ENCODE data around the gene DNAH17. TPM values are rescaled to one million over a fixed set of nuclear protein-coding genes. Genes with fewer than 3 reads are reported as not detected.

Gene DNAH17
- total RNA-seq, 1 experiment from 2014 or later: 0.16 TPM

DNA sequence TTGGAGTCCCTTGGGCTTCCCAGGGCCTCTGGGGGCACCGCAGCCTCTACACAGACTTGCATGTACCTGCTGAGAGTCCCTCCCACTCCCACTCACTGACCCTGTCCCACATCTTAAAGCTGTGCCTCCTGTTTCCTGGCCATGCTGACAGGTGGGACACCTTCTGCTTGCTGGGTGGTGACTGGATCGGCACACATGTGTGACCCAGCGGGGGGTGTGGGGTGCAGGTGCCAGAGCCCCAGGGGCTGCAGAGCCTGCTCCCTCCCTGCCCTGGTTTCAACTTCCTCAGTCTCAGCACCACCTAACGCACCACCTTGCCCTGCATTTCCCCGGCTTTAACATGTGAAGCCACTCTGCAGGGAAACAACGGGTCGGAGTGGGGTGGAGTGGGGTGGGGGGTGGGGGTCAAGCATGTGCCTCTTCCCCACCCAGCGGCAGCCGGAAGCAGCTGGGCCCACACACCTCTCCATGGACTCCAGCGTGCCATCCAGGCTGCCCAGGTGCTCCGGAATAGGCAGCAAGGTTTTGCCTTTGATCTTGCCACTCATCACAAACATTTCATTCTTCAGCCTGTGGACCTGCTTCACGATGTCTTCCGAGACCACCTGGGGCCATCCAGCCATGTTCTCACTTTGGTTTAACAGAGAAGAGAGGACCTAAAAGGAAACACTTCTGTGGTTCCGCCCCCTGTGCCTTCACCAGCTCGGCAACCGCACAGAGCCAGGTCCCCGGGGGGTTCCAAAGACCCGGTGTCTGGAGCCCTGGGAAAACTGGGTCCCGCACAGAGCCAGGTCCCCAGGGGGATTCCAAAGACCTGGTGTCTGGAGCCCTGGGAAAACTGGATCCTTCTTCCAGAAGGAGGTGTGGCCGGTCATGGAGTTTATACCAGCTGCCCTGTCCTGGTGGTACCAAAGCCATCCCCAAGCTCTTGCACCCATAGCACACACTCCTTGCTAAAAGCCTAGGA lies 4.7 kb downstream of the DNAH17 start:
- no peak for DNase-seq (ENCODE audit: low spot score)

DNA sequence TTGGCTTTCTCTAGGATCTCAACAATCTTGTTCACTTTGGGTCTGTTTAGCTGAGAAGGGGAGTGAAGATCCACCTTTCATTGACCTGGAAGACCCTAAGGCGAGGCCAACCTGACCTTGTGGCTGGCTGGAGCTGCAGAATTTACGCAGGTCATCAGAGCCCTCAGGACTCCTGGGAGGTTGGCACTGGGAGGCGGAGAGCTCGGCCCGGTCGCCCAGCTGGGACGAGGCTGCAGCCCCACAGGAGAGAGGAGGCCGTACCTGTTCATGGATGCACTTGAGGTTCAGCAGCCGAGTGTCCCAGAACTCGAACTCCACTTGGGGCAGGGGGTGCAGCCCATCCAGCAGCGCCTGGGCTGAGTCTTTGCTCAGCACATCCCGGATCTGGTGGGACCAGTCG lies 5.9 kb downstream of the DNAH17 start:
- no peak for DNase-seq (ENCODE audit: low spot score)

DNA sequence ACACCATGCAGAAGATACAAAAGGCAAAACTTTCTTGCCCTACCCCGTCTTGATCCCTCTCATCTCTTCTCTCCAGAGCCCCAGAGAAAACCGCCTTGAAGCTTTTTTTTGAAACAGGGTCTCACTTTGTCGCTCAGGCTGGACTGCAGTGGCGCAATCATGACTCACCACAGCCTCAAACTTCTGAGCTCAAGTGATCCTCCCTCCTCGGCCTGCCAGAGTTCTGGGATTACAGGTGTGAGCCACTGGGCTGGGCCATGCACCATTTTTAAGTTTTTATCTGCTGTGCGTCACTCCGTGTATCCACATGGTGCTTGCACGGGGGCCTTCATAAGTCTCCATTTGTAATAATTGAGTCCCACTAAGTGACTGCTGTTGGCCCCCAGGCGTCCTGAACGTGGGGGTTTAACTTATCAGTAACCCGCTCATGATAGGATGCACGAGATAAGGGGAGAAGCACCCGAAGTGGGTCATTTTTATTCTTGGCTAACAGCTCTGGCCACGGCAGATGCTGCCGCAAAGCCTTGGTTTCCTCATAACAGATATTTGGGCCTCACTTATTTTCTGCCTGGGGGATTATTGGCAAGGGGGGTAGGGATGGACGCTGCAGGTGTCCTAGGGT lies 8.6 kb downstream of the DNAH17 start:
- peak; percentile 51 for DNase-seq (ENCODE audit: low spot score)

DNA sequence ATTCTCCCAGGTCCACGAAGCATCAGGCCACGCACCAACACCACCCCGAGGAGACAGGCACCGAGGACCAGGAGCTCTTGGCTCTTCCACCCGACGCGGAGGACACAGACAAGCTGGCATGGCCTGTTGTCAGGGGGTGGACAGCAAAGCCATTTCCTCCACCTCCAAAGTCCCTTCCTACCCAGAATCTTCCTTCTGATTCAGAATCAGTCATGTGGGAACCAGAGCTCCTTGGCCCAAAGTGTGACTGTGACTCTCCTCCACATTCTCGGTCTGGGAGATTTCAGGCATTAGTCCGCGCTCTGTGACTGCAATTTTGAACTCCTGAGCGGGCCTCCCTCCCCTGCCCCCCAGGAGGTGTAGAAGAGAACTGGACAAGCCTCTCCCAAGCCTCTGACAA lies 9.2 kb downstream of the DNAH17 start:
- no peak for DNase-seq (ENCODE audit: low spot score)

DNA sequence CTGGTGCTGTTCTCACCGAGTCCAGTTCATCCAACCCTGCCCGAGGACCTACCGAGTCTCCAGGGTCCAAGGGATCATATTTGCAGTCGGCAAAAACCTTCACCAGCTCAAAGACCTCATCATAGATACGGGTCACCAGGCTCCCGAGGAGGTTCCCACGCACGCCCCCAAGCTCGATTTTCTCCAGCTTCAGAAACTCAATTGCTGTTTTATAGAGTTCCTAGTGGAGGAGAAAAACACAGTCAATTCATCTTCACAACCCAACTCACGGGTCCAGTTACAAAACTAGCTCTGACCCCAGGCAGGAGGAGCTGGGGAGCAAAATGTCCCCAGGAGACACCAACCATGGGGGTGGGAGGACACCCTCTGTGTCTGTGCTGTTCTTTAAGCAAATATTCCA lies 10.2 kb downstream of the DNAH17 start:
- DNase-seq (ENCODE audit: low spot score): no peak

DNA sequence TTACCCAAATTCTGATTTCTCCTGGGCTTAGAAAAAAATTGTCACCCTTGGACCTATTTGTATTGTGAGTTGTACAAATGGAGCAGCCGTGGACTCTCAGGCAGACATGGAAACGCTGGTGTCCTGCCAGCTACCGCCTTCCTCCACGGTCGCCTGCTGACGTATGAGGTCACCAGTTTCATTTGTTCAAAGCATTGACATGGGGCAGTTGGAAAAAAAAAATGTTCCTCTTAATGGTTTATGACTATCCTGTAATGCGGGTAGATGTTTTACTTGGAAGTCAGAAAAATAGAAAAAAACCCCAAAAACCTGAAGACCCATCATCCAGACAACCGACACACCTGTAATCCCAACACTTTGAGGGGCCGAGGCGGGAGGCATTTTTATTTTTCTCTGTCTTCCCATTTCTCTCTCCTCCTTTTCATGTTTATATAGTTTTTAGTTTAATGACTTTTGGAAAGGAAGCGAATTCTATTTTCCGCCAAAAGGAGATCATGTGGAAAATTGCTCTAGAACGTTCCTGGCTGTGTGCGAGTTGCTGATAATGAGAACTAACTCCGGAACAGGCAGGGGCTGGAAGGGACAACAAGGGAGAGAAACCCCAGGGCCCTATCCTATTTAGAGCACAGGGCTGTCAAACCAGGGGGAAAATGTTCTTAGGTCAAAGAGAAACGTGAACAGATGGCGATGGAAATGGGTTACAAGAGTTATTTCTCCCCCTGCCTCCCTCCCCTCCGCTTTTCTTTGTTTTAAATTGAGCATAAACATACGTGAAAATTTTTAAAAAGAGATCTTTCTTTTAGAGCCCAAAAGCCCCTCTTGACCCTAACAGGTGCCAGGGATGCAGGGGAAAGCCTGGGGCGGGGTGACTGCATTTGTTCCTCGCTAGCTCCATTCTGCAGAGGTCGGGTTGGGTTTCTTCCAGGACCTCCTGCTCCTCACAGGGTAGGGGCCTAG lies 13.7 kb downstream of the DNAH17 start:
- no peak for DNase-seq (ENCODE audit: low spot score)

DNA sequence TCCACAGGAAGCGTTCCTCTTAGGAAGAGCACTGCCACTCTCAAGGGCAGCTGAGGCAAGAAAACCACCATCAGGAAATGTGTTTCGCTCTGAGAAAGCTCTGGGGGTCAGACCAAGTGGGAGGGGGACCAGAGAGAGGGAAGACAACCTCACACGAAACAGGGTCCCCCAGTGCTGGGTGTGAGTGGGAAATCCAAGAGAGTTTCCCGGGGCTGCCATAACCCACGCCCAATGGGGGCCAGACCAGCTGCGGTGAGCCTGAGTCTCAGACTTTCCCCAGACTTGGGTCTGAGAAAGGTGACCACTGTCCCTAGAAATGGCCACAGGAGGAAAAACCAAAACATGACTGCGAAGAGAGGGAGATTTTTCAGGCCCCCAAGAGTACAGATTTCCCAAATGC lies 14.5 kb downstream of the DNAH17 start:
- no peak for DNase-seq (ENCODE audit: low spot score)

DNA sequence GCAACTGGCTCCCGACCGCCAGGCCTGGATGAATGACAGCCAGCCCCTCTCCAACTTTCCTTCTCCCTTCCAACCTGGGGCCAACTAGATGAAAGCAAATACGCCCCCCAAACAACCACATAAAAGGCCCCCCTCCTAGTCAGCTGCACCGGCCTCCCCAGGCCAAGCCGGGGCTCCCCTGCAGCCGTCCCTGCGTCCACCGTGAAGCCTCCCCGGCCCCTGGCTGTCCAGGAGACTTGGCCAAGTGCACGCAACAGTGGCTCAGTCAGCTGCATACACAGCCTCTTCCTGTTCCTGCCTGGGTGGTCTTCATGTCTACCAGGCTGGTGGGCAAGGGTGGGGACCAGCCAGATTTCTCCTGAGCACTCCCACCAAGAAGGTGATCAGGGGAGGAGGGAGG lies 16.0 kb downstream of the DNAH17 start:
- DNase-seq (ENCODE audit: low spot score): no peak

DNA sequence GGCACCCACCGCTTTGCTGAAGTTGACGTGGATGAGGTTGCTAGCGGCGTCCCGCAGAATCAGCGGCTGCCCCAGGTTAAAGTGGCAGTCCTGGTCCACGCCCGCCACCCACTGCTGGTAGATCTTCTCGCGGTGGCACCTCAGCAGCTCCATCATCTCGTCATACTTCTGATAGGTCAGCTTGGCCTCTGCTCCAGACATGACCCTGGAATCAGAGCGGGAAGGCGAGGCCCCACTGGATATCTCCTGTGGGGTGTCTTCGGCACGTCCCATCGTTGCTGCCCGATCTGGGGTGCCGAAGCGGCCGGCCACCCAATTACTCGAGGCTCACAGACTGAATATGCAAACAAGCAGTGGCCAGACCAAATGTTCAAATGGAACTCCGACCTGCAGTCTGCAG lies 16.5 kb downstream of the DNAH17 start:
- no peak for DNase-seq (ENCODE audit: low spot score)

DNA sequence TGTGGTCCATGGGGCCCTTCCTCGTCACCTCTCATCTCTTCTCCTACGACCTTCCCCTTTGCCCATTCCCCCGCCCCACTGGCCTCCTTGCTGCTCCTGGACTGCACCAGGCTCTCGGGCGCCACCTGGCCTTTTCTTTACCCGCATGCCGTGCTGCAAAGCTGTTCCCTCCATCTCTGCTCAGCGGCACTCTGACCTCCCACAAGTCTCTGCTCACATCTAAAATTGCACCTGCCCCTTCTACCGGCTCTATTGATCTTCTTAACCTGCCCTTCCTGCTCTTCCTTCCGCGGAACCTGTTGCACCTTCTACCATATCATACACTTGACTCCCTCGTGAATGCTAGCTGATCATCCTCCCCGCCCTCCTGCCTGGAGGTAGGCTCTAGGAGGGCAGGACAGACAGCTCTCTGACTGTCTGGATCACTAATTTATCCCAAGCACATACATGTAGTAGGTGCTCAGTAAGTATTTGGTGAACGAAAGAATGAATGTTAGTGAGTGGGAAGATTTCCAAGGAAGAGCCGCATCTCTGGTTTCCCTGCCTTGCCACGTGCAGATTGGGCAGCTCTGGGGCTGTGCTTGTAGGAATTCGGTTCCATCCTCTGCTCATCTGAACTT lies 17.3 kb downstream of the DNAH17 start:
- no peak for DNase-seq (ENCODE audit: low spot score)

DNA sequence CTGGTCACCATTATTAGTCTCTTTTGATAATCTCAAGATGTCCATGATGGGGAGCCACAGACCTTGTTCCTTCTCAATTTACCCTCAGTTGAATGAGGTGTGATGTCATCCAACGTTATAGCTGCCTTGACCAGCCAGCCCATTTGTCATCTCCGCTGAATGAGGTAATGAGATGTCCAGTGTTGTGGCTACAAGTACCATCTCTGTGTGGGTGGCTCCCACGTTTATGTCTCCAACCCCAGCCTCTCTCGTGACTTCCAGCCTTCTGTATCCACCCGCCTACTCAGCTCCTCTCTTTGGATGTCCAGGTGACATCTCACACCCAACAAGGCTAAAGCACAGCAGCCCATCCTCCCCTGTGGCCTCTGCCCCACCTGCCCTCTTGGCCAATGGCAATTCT lies 18.2 kb downstream of the DNAH17 start:
- DNase-seq (ENCODE audit: low spot score): no peak

DNA sequence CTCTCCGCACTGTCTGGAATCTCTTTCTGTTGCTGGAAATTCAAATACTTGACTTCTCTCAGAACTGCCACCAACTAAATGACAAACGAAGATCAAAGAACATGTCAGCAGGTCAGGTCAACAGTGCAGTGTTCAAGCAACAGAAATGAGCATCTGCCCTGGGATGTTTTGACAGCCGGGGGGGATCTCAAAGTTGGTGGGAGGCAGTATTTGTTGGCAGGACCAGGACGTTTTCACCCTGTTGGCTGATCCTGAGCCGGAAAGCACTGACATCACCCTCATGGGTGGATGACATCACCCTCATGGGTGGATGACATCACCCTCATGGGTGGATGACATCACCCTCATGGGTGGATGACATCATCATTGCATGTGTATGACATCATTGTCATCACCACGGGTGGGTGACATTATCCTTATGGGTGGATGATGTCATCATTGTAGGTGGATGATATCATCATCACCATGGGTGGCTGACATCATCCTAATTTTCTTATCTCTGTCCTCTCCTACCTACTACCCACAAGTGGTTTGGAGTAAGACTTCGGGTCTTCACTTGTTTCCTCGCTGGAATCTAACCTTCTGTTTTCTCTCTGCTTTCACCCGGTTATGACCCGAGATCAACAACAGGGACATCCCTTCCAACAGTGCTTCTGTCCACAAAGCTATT lies 18.9 kb downstream of the DNAH17 start:
- peak; percentile 14 for DNase-seq (ENCODE audit: low spot score)

DNA sequence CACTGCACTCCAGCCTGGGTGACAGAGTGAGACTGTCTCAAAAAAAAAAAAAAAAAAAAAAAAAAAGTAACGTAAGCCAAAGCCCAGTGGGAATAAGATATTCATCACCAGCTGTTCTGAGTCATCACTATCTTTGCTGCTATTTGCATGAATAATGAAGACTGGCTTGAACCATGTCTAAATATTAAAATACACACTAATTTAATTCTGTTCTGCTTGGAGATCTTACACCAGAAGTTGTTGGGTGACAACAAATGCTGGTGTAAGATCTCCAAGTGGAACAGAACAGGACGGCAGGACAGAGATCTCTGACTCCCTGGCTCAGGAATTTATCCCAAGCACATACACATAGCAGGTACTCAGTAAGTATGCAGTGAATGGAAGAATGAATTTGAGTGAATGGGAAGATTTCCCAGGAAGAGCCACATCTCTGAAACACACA lies 19.6 kb downstream of the DNAH17 start:
- DNase-seq (ENCODE audit: low spot score): peak; percentile 75

DNA sequence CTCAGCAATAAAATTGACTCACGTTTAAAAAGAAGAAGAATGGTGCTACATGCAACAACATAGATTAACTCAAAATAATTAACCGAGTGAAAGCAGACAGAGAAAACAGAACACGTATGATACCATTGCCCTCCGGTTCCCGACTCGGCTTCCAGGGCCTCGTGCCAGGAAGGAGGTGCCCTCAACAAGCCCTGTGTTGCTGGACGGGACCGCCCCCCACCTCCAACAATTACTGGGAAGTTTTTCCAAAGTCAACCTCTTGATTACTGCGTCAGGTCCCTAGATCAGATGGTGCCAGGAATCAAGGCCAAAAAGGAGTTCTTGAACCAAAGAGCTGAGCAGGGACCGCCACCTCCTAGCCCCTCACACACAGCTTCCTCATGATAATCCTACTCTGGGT lies 20.4 kb downstream of the DNAH17 start:
- no peak for DNase-seq (ENCODE audit: low spot score)

DNA sequence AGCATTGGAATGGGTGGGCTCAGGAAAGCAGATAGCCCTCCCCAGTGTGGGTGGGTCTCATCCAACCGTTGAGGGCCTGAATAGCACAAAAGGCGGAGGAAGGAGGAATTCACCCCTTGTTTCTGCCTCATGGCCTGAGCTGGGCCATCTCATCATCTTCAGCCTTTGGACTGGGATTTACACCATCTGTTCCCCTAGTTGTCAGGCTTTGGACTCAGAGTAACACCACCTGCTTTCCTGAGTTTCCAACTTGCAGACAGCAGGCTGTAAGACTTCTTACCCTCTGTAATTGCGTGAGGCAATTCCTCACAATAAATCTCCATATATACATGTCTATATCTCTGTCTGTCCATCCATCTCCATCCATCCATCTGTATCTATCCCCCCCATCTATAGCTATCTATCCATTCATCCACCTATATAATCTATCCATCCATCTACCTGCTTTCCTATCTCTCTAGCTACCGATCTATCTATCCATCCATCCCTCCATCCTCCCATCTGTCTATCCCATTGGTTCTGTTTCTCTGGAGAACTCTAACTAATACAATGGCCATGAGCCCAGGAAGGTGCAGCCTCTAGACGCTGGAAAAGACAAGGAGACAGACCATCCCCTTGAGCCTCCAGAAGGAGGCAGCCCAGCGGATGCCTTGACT lies 21.3 kb downstream of the DNAH17 start:
- DNase-seq (ENCODE audit: low spot score): no peak

DNA sequence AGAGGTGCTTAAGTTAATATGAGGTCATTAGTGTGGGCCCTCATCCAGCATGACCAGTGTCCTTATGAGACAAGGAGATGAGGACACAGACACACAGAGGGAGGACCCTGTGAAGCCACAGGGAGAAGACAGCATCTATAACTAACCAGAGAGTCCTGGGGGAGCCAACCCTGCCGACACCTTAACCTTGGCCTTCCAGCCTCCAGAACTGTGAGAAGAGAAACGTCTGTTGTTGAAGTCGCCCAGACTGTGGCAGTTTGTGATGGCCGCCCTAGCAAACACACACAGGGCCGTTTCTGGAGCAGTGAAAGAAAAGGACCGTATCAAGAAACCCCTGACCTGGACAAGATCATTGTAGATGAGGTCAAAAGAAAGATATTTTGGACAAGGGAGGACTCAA lies 26.7 kb downstream of the DNAH17 start:
- no peak for DNase-seq (ENCODE audit: low spot score)

DNA sequence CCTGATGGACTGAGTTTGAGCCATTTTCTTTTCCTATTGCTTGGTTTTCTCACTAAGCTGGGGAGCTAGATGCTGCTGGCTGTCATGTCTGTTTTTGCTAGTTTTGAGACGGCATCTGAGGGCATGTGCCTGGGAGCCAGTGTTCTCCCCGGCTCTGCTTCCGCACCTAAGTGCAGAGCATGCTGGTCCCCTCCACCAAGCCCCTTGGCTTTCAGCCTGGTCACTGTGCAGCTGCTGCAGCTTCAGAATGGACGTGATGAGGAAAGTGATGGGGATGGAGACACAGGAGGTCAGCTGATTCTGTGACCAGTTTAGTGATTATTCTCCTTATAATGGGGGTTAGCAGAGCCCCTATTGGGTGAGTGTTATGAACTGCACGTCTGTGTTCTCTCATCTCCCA lies 28.5 kb downstream of the DNAH17 start:
- DNase-seq (ENCODE audit: low spot score): no peak

DNA sequence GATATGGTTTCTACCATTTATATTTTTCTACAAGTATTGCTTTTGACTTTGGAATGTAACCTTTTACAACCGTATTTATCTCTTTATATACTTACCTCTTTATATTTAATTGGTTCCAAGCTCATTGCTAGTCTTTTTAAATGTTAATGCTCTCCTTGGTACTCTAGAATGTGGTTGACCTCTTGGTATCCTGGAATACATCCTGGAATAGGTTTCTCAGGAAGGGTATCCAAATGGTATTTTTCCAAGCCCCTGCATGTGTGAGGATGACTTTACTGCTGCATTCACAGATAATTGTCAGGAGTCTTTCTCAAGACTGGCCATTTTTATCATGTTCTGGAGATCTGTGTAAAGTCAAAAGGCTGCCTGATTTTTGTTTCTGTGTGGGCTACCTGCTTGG lies 30.2 kb downstream of the DNAH17 start:
- no peak for DNase-seq (ENCODE audit: low spot score)

DNA sequence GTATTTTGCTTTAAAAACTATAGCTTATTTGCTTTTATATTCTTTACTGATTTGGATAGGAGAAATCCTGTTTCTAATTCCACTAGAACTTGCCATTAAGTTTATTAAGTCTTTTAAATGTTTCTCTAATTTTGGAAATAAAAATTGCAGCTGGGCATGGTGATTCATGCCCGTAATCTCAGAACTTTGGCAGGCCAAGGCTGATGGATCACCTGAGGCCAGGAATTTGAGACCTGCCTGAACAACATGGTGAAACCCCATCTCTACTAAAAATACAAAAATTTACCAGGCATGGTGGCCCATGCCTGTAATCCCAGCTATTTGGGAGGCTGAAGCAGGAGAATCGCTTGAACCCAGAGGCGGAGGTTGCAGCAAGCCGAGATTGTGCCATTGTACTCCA lies 30.7 kb downstream of the DNAH17 start:
- DNase-seq (ENCODE audit: low spot score): no peak

Data from A172 (cell line).